AG04449 (cell line): Measurements from ENCODE around the gene SLC38A5.
A peak's percentile ranks its signal among the peaks of the same experiment; 100 is the strongest.

ENCODE experiments used
- CTCF ChIA-PET: fragments of 350-600 bp; formaldehyde crosslinking; extraction: SDS; loops from one replicate; lab custom pipeline; 2021; ENCODE audit warnings: antibody characterized with exemption; lab: Yijun Ruan, JAX
- POLR2A ChIA-PET: fragments of 400-600, 350-600 bp; formaldehyde crosslinking; extraction: SDS; loops from one replicate; lab custom pipeline; 2020; ENCODE audit warnings: antibody characterized with exemption, inconsistent platforms; lab: Yijun Ruan, JAX
- DNase-seq: peaks from one replicate; pipeline ENCODE4 v3.0.0-alpha.2; 2010; ENCODE audit warnings: low read depth, low spot score
- H3K4me3 ChIP-seq: 2 replicates; pipeline ENCODE4 v1.5.1; 2011; ENCODE audit warnings: low read depth, mild to moderate bottlenecking, control low read depth, low read length
- CTCF ChIP-seq: IDR thresholded peaks from one replicate; pipeline ENCODE4 v1.5.1; 2011; ENCODE audit warnings: mild to moderate bottlenecking, moderate library complexity, low read length, control low read depth, inconsistent platforms; ENCODE audit not compliant: insufficient read depth; ENCODE audit errors: missing control alignments

SLC38A5 gene

GRCh38 chrX:48470833-48471118 lies 716 bp upstream of the SLC38A5 start:
- CTCF ChIA-PET: no interaction called here
- H3K4me3 ChIP-seq: no peak overlapping the region
- no peak for TF ChIP-seq CTCF
- POLR2A ChIA-PET: no interaction called here
- DNase-seq: no peak

GRCh38 chrX:48468693-48469691 lies 1.1 kb downstream of the SLC38A5 start:
- DNase-seq: no peak
- H3K4me3 ChIP-seq: 0 out of 2 replicates have a peak overlapping the region, but pooled peaks have one; percentile 3
- ChIA-PET CTCF (interaction anchor here (1.0 to 2.9 kb wide), 2 partner anchors 14 to 25 kb away, joined by 3 to 11 read pairs; no protein-coding TSS in a partner anchor), POLR2A (interaction anchor here (0.6 kb wide), 1 partner anchor 632 kb away, joined by 3 read pairs; the partner anchor contains the start of gene ZNF81)
- no peak for TF ChIP-seq CTCF

GRCh38 chrX:48468247-48468671 lies 1.8 kb downstream of the SLC38A5 start:
- no peak for DNase-seq
- TF ChIP-seq CTCF: no peak
- H3K4me3 ChIP-seq: peak overlapping the region; percentile 45
- ChIA-PET CTCF (interaction anchor here (2.9 kb wide), 1 partner anchor 26 kb away, joined by 11 read pairs; no protein-coding TSS in a partner anchor), POLR2A (interaction anchor here (0.6 kb wide), 1 partner anchor 631 kb away, joined by 3 read pairs; the partner anchor contains the start of gene ZNF81)

GRCh38 chrX:48467281-48467761 lies 2.7 kb downstream of the SLC38A5 start:
- CTCF ChIA-PET: interaction anchor here (0.6 to 2.9 kb wide), 2 partner anchors 22 to 27 kb away, joined by 3 to 11 read pairs; no protein-coding TSS in a partner anchor
- TF ChIP-seq CTCF: no peak
- DNase-seq: no peak
- H3K4me3 ChIP-seq: peak overlapping the region; percentile 45
- POLR2A ChIA-PET: no interaction called here

GRCh38 chrX:48466696-48467095 lies 3.4 kb downstream of the SLC38A5 start:
- DNase-seq: no peak
- ChIA-PET CTCF (interaction anchor here (0.6 to 2.9 kb wide), 2 partner anchors 23 to 28 kb away, joined by 3 to 11 read pairs; no protein-coding TSS in a partner anchor), POLR2A (no interaction called here)
- TF ChIP-seq CTCF: no peak
- no peak overlapping the region for H3K4me3 ChIP-seq

- DNase-seq: peak; percentile 89
- CTCF ChIA-PET: interaction anchor here (1.4 kb wide), 1 partner anchor 10 kb away, joined by 3 read pairs; no protein-coding TSS in a partner anchor
- H3K4me3 ChIP-seq: peak overlapping the region; percentile 18; the same call in 1 of the 2 replicates
- TF ChIP-seq CTCF: no peak
- POLR2A ChIA-PET: interaction anchor here (0.9 to 1.2 kb wide), 2 partner anchors 10 to 126 kb away, joined by 3 to 5 read pairs; partner anchors contain the start of gene FTSJ1
Measured at GRCh38 chrX:48465336-48465933, 4.6 kb downstream of the SLC38A5 start.
